HAP-1 (cell line): ENCODE data around the gene DAPK3.

Source experiments
- DNase-seq, 2 experiments: peaks; one replicate each; pipeline ENCODE4 v3.0.0-alpha.2; 2016 to 2020; ENCODE audit warnings: low spot score in 2 of 2
- H3K27me3 ChIP-seq: fragments of 250-450 bp; sonication (Bioruptor Pico); 2 replicates; pipeline ENCODE4 v1.5.1; 2020; ENCODE audit warnings: low read depth, mild to moderate bottlenecking, moderate library complexity
- H3K36me3 ChIP-seq: fragments of 250-450 bp; sonication (Bioruptor Pico); replicated peaks from 2 replicates; pipeline ENCODE4 v1.5.1; 2020; ENCODE audit warnings: mild to moderate bottlenecking
- H3K4me1 ChIP-seq: fragments of 250-450 bp; sonication (Bioruptor Pico); 2 replicates; pipeline ENCODE4 v1.5.1; 2020; ENCODE audit warnings: mild to moderate bottlenecking
- H3K4me3 ChIP-seq: fragments of 250-450 bp; sonication (Bioruptor Pico); 2 replicates; pipeline ENCODE4 v1.5.1; 2020; ENCODE audit warnings: mild to moderate bottlenecking, moderate library complexity
- H3K9me3 ChIP-seq: fragments of 250-450 bp; sonication (Bioruptor Pico); 2 replicates; pipeline ENCODE4 v1.5.1; 2020; ENCODE audit warnings: mild to moderate bottlenecking, moderate library complexity
- in situ Hi-C: fragments of 300-500 bp; cut with MboI; formaldehyde crosslinking; loops from 3 replicates; pipeline ENCODE4 v1.14.3; 2020; ENCODE audit warnings: low sequenced_read_pairs, inconsistent platforms, mixed read lengths

Gene DAPK3

DNA sequence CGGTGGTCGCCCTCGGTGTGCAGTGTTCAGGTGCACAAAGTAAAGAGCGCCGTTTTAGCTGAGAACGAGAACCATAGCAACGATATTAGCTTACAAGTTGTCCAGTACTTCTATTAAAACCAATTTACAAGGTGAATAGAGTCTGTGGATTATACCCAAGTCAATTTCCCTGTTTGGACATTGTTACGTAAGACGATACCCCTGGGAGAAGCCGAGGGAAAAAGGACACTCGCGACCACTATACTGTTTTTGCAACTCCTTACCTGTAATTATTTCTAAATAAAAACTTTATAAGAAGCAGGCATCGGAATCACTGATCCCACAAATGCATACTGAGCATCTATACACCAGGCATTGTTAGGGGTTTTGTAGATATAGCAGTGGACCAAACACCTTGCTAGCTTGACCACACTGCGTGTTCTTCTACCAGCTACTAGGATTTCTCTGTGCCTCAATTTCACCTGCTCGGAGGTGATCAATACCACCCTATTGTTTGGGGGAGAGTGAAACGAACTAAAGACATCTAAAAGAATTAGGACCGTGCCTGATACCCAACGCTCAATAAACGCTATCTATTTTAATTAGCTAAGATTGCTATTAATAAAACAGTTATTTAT lies 14.9 kb upstream of the DAPK3 start:
- in situ Hi-C loops, result no loop called here
- no peak for DNase-seq
- Histone ChIP-seq H3K4me1 (peaks cover 27% of the 10 kb centered on the region), H3K27me3 (no peaks in the 10 kb centered on the region), H3K9me3 (no peaks in the 10 kb centered on the region), H3K36me3 (peaks cover 45% of the 10 kb centered on the region), H3K4me3 (peak overlapping the region; percentile 95)

DNA sequence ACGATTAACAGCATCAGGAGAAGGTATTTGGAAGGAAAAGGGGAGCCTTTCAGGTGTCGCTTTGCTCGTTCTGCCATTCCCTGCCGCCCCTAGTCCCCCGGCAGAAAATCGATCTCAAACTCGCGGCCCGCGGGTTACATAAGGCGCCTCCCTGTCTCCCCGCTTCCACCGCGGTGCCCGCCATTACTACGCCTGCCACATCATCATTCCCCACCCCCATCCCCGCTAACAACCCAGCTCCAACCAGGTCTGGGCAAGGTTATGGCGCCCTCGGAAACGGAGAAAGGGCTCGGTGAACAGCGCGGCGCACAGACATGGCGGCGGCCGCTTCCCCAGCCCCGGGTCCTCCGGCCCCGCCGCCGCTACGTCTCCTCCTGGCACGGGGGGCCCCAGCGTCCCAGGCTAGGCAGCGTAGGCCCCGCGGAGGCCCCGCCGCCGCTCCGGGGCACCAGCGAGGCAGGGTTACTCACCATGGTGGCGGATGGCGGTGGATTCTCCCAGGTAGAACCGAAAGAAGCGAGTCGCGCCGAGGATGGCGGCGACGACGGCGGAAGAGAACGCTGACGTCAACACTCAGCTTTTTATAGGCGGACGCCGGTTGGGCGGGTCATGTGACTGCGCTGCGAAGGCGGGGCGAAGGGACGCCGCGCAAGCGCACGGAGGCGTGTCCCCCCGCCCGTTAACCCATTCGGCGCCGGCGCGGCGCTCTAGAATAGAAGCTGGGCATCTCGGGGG lies 14.2 kb upstream of the DAPK3 start, which contains the start of gene EEF2:
TSS of gene EEF2 (minus strand) at position 556 of the 735 bp plus-strand sequence. CDS start at position 473, 83 bp downstream.
- no peaks in the 10 kb centered on the region for H3K27me3 ChIP-seq
- H3K4me1 ChIP-seq, result peaks cover 27% of the 10 kb centered on the region
- H3K36me3 ChIP-seq, result peaks cover 51% of the 10 kb centered on the region
- in situ Hi-C loops, result no loop called here
- H3K9me3 ChIP-seq, result no peaks in the 10 kb centered on the region
- DNase-seq, result peak; percentile 77 to 92
- H3K4me3 ChIP-seq, result peak within 1 kb of the TSS; percentile 95

DNA sequence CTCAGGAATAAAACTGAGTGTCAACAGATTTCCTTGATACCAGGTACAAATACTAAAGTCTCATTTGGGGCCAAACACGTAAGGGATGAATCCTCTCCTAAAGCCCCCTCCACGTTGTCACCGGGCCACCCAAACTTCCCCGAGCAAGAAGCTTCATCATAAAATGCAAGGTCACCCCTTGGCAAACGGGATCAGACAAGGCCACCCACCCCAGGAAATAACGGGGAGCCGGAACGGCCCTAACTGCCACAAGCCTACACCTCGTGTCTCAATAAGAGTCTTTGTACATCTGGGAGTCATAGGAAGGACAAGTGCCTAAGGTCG lies 13.6 kb upstream of the DAPK3 start:
- no peak for DNase-seq
- Histone ChIP-seq H3K4me3 (peak overlapping the region; percentile 95), H3K9me3 (no peaks in the 10 kb centered on the region), H3K36me3 (peaks cover 57% of the 10 kb centered on the region), H3K4me1 (peaks cover 27% of the 10 kb centered on the region), H3K27me3 (no peaks in the 10 kb centered on the region)
- in situ Hi-C loops, result no loop called here

DNA sequence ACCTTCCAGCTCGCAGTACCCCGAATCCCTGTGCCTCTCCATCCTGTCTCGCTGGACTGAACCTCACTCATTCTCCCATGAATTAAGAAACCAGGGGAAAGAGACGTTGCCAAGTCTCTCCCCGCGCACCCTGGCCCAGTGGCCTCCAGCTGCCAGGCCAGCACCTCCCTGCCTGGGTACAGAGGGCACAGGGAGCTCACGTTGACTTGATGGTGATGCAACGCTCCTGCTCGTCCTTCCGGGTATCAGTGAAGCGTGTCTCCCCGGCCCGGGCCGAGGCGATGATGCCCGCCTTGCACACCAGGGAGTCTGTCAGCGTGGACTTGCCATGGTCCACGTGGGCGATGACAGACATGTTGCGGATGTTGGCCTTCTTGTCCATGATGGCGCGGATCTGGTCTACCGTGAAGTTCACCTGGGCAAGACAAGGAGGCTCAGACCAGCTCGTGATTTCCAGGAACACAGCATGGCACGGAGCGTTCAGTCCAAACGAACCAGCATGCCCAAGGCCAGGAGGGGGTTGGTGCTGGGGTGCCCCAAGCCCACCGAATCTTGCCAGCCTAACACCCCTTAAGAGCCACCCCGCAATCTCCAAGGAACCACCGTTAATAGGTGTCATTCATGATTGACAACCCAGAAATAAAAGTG lies 13.2 kb upstream of the DAPK3 start:
- peaks cover 61% of the 10 kb centered on the region for H3K36me3 ChIP-seq
- no peaks in the 10 kb centered on the region for H3K9me3 ChIP-seq
- no peaks in the 10 kb centered on the region for H3K27me3 ChIP-seq
- peaks cover 27% of the 10 kb centered on the region for H3K4me1 ChIP-seq
- peak overlapping the region; percentile 95 for H3K4me3 ChIP-seq
- DNase-seq, result peak in 1 of 2 experiments; percentile 52
- in situ Hi-C loops, result no loop called here

DNA sequence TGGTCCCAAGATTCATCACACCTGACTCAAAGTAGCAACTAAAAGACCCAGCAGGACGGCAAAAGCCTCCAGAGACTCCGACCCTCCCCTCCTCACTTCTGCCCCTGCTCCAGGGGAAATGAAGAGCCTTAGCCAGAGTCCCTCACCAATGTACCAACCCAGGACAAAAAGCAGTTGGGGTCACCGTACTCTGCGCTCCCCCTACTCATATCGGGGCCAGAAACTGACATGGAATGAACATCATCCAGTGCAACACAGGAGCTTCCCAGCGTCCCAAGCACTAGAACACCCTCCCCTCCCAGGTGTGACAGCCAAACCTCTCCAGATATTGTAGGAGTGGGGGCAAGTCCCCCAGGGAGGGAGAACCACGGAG lies 12.6 kb upstream of the DAPK3 start:
- H3K9me3 ChIP-seq, result no peaks in the 10 kb centered on the region
- H3K27me3 ChIP-seq, result no peaks in the 10 kb centered on the region
- peaks cover 67% of the 10 kb centered on the region for H3K36me3 ChIP-seq
- no peak for DNase-seq
- peak overlapping the region; percentile 95 for H3K4me3 ChIP-seq
- in situ Hi-C loops, result no loop called here
- peaks cover 27% of the 10 kb centered on the region for H3K4me1 ChIP-seq

DNA sequence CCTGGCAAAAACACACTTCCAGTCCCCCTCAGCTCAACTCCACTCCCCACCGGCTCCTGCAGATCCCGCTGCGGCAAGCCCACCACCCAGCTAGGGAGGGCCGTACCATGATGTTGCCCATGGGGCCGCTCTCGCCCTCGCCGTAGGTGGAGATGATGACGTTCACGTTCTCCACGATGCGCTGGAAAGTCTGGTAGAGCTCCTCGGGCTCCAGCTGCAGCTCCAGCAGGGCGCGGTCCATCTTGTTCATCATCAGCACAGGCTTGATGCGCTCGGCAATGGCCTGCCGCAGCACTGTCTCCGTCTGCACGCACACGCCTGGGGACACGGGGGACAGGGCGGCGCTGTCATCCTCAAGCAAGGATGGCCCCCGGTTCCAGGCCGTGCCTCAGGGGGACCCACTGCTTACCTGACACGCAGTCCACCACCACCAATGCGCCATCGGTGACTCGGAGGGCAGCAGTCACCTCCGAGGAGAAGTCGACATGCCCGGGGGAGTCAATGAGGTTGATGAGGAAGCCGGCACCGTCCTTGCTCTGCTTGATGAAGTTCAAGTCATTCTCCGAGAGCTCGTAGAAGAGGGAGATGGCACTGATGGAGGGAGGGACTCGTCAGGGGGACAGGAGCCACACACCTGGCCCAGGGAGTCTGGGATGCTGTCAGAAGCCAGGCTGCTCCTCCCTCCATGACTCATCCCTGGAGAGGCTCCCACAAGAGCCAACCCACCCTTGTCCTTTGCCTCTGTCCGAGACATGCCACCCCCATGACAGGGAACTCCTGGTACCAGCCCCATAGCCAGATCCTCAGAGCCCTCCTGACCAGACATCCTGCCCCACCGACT lies 12.0 kb upstream of the DAPK3 start:
- in situ Hi-C loops, result no loop called here
- Histone ChIP-seq H3K27me3 (no peaks in the 10 kb centered on the region), H3K36me3 (peaks cover 73% of the 10 kb centered on the region), H3K4me1 (peaks cover 24% of the 10 kb centered on the region), H3K4me3 (peak overlapping the region; percentile 95), H3K9me3 (no peaks in the 10 kb centered on the region)
- peak in 1 of 2 experiments; percentile 39 for DNase-seq

DNA sequence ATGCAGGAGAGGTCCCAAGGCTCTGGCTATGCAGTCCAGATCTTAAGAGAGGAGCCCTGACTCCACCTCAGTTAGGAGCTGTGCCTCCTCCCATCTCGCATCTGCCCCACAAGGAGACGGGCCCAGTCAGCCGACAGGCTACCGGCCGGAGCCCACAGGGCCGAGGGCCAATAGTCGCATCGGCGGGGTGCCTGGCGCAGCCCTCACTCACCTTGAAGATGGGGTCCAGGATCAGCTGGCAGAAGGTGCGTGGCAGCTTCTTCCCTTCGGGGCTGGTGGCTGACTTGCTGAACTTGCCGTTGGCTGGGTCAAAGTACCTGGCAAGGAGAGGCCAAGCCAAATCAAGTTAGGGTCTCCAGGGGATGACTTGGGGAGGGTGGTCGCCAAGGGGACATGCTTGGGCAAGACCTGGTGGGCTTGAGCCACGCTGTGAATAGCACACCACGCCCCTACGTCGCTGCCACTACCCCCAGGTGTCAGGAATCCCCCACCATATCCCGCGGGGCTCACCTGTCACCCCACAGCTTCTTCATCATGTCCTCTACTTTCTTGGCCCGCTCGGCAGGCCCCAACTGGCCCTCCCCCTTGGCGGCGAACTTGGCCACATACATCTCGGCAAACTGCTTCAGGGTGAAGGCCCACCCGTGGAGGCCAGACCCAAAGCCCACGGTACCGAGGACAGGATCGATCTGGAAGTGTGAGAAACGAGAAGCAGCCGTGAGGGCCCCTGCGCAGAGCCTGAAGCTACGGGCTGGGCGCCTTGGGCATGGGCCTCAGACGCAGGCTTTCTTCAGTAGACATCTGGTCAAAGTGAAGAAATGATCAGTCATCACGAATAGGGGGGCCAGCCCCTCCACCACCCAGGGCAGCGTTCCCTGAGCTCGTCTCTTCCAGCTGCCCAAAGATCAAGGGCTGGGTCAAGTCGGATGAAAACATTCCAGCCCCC lies 11.1 kb upstream of the DAPK3 start:
- in situ Hi-C loops, result no loop called here
- H3K27me3 ChIP-seq, result no peaks in the 10 kb centered on the region
- H3K36me3 ChIP-seq, result peaks cover 82% of the 10 kb centered on the region
- no peak overlapping the region for H3K4me3 ChIP-seq
- no peak for DNase-seq
- H3K4me1 ChIP-seq, result peaks cover 17% of the 10 kb centered on the region
- no peaks in the 10 kb centered on the region for H3K9me3 ChIP-seq

DNA sequence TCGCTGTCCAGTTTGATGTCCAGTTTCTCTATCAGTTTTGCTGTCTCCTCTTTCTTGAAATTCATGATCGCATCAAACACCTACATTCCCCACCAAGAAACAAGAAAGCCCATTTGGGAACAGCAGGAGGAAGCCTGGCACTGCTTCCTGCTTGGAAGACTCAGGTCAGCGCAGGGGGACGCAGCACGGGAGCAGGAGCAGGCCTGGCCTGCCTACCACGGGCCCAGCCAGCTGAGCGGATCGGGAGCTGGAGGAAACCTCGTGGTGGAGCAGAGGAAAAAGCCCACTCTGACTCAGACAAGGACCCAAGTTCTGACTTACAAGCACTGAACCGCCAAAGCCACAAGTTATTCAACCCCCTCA lies 10.5 kb upstream of the DAPK3 start:
- Histone ChIP-seq H3K9me3 (no peaks in the 10 kb centered on the region), H3K4me1 (peaks cover 14% of the 10 kb centered on the region), H3K27me3 (no peaks in the 10 kb centered on the region), H3K36me3 (peaks cover 89% of the 10 kb centered on the region), H3K4me3 (no peak overlapping the region)
- in situ Hi-C loops, result no loop called here
- DNase-seq, result peak in 1 of 2 experiments; percentile 18

DNA sequence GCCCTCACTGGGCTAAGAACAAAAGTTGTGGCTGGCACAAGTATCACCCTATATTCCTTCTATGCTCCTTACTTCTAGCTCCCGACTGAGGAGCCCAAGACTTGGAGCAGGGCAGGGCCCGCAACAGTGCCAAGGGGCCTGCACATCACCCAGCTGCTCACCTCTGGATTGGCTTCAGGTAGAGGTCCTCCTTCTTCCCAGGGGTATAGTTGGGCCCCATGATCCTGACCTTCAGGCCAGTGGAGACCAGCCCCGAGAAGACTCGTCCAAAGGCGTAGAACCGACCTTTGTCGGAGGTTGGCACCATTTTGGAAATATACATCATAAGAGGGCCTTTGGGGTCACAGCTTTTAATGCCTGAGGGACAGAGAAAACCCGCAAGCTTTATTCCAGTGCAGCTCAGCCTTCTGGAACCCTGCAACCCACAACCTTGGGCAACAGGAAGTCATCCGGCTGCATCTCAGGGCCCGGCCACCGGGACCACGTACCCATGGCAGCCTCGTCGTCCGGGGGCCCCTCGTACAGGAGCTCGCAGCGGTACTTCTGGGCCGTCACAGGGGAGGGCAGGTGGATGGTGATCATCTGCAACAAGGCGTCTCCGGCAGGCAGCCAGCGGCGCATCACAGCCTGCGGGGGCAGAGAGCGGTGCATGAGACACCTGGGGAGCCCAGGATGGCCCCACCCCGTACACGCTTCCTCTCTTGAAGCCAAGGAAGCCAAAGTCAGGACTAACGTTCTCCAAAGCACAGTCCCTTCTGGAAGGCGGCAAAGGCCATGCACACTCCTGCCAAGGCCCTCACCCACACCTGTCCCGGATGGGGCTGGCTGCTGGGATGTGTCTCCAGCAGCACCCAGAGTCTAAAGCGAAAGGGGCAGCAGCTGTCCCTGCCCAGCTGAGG lies 9.7 kb upstream of the DAPK3 start:
- in situ Hi-C loops, result no loop called here
- no peaks in the 10 kb centered on the region for H3K9me3 ChIP-seq
- peaks cover 10% of the 10 kb centered on the region; the same call in 1 of the 2 replicates for H3K4me1 ChIP-seq
- H3K36me3 ChIP-seq, result peaks cover 95% of the 10 kb centered on the region
- H3K27me3 ChIP-seq, result no peaks in the 10 kb centered on the region
- peak in 1 of 2 experiments; percentile 18 for DNase-seq
- H3K4me3 ChIP-seq, result no peak overlapping the region

DNA sequence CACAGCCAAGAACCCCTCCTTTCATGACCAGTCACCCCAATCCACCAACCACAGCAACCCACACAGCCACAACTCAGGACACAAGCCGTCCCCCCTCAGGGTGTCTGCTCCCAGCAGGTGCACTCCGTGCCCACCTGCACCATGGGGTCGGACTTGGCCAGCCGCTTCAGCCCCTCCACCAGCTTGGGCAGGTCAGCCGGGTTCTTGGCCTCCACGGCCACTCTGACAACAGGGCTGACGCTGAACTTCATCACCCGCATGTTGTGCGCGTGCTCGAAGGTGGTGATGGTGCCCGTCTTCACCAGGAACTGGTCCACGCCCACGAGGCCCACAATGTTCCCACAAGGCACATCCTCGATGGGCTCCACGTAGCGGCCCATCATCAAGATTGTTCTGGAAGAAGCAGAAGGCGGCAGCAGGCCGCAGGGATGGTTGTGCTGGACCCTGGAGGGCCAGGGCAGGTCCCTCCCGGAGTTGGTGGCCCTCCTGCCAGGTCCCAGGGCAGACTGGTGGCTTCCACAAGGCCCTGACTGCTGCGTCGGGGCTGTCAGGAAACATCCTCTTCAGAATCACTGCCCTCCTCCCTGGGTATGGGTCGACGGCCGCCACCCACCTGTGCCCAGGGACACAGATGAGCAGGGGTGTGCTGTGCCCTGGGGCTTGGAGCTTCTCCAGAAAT lies 8.9 kb upstream of the DAPK3 start:
- no peaks in the 10 kb centered on the region for H3K27me3 ChIP-seq
- peak in 1 of 2 experiments; percentile 24 for DNase-seq
- H3K4me1 ChIP-seq, result peaks cover 10% of the 10 kb centered on the region; the same call in 1 of the 2 replicates
- H3K36me3 ChIP-seq, result peaks cover 97% of the 10 kb centered on the region
- H3K9me3 ChIP-seq, result no peaks in the 10 kb centered on the region
- in situ Hi-C loops, result no loop called here
- no peak overlapping the region for H3K4me3 ChIP-seq

DNA sequence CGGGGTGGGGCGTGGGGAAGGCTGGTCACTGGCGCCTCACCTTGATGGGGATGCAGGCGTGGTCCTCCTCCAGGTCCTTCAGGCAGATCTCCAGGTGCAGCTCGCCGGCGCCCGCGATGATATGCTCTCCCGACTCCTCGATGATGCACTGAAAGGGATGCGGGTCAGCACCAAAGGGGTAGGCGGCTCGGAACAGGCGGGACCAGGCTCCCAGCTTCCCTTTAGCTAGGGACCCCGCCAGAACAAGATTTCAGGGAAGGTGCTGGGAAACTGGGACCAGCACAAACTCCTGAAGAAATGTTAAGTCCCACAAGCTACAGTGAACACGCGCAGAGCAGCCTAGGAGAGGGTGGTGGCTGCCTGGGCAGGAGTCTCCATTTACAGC lies 8.4 kb upstream of the DAPK3 start:
- Histone ChIP-seq H3K4me1 (peaks cover 10% of the 10 kb centered on the region; the same call in 1 of the 2 replicates), H3K9me3 (no peaks in the 10 kb centered on the region), H3K36me3 (peaks cover 92% of the 10 kb centered on the region), H3K4me3 (no peak overlapping the region), H3K27me3 (no peaks in the 10 kb centered on the region)
- in situ Hi-C loops, result no loop called here
- peak in 1 of 2 experiments; percentile 35 for DNase-seq

DNA sequence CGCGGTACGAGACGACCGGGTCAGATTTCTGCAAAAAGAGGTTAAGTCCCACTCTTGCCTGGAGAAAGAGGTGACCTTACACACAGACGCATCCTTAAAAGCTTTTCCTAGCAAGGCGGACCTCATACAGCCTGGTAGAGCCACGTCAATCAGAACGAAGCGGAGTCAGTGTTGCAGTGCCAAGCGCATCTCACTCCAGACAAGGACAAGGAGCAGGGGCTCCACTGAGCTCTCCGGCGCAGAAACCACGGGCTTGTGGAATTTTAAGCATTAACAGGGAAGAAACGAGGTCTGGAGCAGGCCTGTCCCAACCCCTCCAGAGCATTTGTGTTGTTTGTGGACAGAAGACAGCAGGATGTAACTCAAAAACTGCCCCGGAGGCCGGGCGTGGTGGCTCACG lies 7.2 kb upstream of the DAPK3 start:
- H3K36me3 ChIP-seq, result peaks cover 80% of the 10 kb centered on the region
- no peak overlapping the region for H3K4me3 ChIP-seq
- in situ Hi-C loops, result no loop called here

More for the DNA sequence above, 7.2 kb upstream of the DAPK3 start:
- Histone ChIP-seq H3K27me3 (no peaks in the 10 kb centered on the region), H3K9me3 (no peaks in the 10 kb centered on the region), H3K4me1 (peaks cover 3% of the 10 kb centered on the region; the same call in 1 of the 2 replicates)
- DNase-seq, result no peak
